ENCODE results near the gene CNTRL.
A peak's percentile ranks its signal among the peaks of the same experiment; 100 is the strongest.

The CNTRL gene

DNA sequence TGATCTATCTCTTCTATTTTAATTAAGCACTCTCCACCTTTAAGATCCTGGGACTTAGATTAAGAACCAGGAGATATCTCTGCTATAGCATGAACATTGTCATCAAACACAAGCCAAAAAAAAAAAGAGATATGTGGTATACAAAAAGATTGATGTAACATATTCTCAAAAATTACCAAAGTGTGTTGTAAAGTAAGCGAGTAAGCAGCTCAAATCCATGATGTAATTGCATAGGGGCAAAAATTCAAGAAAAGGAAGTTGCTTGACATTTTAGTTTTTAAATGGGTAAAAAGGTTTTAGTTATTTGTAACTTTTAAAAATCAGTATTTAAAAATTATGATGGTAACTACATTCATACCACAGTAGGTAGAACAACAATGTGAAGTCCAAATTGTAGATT, 40.7 kb downstream of the CNTRL start:
- TF ChIP-seq, protein P1, sequence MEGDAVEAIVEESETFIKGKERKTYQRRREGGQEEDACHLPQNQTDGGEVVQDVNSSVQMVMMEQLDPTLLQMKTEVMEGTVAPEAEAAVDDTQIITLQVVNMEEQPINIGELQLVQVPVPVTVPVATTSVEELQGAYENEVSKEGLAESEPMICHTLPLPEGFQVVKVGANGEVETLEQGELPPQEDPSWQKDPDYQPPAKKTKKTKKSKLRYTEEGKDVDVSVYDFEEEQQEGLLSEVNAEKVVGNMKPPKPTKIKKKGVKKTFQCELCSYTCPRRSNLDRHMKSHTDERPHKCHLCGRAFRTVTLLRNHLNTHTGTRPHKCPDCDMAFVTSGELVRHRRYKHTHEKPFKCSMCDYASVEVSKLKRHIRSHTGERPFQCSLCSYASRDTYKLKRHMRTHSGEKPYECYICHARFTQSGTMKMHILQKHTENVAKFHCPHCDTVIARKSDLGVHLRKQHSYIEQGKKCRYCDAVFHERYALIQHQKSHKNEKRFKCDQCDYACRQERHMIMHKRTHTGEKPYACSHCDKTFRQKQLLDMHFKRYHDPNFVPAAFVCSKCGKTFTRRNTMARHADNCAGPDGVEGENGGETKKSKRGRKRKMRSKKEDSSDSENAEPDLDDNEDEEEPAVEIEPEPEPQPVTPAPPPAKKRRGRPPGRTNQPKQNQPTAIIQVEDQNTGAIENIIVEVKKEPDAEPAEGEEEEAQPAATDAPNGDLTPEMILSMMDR (IDR thresholded peaks at IDR 0.05), result no peak
- H3K27me3 Mint-ChIP-seq (ENCODE audit: low read depth, poor library complexity), result no peaks in the 10 kb centered on the region
- no peak overlapping the region for H3K27ac Mint-ChIP-seq
- H3K9me3 Mint-ChIP-seq, result no peaks in the 10 kb centered on the region
- no peak for DNase-seq
- no peak overlapping the region for H3K4me3 Mint-ChIP-seq
- no peaks in the 10 kb centered on the region for H3K4me1 Mint-ChIP-seq
- peaks cover 16% of the 10 kb centered on the region for H3K36me3 Mint-ChIP-seq (ENCODE audit: low read depth)

GRCh38 chr9:121118266-121118665, 43.5 kb downstream of the CNTRL start:
- Mint-ChIP-seq H3K4me1 (peaks cover 17% of the 10 kb centered on the region), H3K36me3 (ENCODE audit: low read depth) (peaks cover 16% of the 10 kb centered on the region), H3K27me3 (ENCODE audit: low read depth, poor library complexity) (no peaks in the 10 kb centered on the region), H3K4me3 (no peak overlapping the region), H3K27ac (no peak overlapping the region), H3K9me3 (no peaks in the 10 kb centered on the region)
- no peak for DNase-seq
- TF ChIP-seq, protein P1 (IDR thresholded peaks at IDR 0.05), result no peak

- TF ChIP-seq, protein P1 (IDR thresholded peaks at IDR 0.05), result no peak
- no peak overlapping the region for H3K27ac Mint-ChIP-seq
- H3K4me3 Mint-ChIP-seq, result no peak overlapping the region
- no peaks in the 10 kb centered on the region for H3K27me3 Mint-ChIP-seq (ENCODE audit: low read depth, poor library complexity)
- no peaks in the 10 kb centered on the region for H3K9me3 Mint-ChIP-seq
- peaks cover 17% of the 10 kb centered on the region for H3K4me1 Mint-ChIP-seq
- H3K36me3 Mint-ChIP-seq (ENCODE audit: low read depth), result peaks cover 27% of the 10 kb centered on the region
- no peak for DNase-seq
Observed at GRCh38 chr9:121120386-121120785, 45.6 kb downstream of the CNTRL start.

- TF ChIP-seq, protein P1 (IDR thresholded peaks at IDR 0.05), result no peak
- peaks cover 34% of the 10 kb centered on the region for H3K36me3 Mint-ChIP-seq (ENCODE audit: low read depth)
- peak overlapping the region; percentile 87 for H3K4me3 Mint-ChIP-seq
- H3K4me1 Mint-ChIP-seq, result peaks cover 17% of the 10 kb centered on the region
- H3K27ac Mint-ChIP-seq, result no peak overlapping the region
- peak; percentile 92 for DNase-seq
- H3K27me3 Mint-ChIP-seq (ENCODE audit: low read depth, poor library complexity), result peaks cover 2% of the 10 kb centered on the region
- H3K9me3 Mint-ChIP-seq, result no peaks in the 10 kb centered on the region
Observed at GRCh38 chr9:121121582-121122087, 46.9 kb downstream of the CNTRL start.

DNA sequence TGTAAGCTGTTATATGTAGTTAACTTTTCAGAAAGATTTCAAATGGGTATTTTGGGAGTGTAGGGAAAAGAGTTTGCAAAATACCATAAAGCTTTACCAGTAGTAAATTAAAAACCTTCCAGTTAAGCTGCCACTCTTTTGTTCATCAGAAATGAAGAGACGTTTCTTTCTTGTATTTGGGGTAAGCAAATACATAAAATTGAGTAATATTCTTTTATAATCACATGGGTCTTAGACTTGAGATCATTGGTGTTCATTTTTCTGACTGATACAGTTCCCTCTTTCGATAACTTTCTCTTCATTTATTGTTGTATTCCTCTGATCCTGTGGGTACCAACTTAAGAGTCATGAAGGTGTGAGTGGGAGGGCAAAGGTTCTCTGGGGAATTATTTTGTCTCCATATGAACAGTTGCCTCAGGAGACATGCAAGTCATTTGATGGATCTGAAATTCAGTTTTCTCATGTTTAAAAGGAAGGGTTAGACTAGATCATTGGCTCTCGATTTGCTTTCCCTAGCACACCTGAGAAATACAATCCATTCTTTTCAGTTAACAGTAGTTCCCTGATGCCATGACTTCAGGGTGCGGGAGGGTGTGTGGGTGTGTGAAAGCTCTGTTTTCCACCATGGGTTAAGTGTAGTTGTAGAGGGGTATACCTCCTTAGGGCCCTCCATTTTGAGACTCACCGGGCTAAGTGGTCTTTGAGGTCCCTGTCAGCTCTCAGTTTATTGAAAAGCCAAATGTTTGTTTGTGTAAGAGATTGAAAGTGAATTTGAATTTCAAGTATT, 47.7 kb downstream of the CNTRL start:
- H3K9me3 Mint-ChIP-seq, result peaks cover 4% of the 10 kb centered on the region
- peaks cover 2% of the 10 kb centered on the region for H3K27me3 Mint-ChIP-seq (ENCODE audit: low read depth, poor library complexity)
- DNase-seq, result no peak
- TF ChIP-seq, protein P1 (IDR thresholded peaks at IDR 0.05), result no peak
- H3K4me1 Mint-ChIP-seq, result peaks cover 17% of the 10 kb centered on the region
- H3K4me3 Mint-ChIP-seq, result peak overlapping the region; percentile 87
- H3K27ac Mint-ChIP-seq, result no peak overlapping the region
- peaks cover 42% of the 10 kb centered on the region for H3K36me3 Mint-ChIP-seq (ENCODE audit: low read depth)

All from nephron progenitor cell (in vitro differentiated cells).